HG03196 (cell line): ENCODE measurements around the gene ABCC12.
"Not testable (repeated sequence)": the region's sequence is repeated elsewhere in the genome, so short reads cannot be mapped to it uniquely, and the experiment has no call there.

Experiments used
- ATAC-seq: cut with Tn5 transposase; IDR thresholded peaks from one replicate; pipeline ENCODE4 v1.9.1; 2021; ENCODE audit not compliant: unreplicated experiment

ABCC12 gene

DNA sequence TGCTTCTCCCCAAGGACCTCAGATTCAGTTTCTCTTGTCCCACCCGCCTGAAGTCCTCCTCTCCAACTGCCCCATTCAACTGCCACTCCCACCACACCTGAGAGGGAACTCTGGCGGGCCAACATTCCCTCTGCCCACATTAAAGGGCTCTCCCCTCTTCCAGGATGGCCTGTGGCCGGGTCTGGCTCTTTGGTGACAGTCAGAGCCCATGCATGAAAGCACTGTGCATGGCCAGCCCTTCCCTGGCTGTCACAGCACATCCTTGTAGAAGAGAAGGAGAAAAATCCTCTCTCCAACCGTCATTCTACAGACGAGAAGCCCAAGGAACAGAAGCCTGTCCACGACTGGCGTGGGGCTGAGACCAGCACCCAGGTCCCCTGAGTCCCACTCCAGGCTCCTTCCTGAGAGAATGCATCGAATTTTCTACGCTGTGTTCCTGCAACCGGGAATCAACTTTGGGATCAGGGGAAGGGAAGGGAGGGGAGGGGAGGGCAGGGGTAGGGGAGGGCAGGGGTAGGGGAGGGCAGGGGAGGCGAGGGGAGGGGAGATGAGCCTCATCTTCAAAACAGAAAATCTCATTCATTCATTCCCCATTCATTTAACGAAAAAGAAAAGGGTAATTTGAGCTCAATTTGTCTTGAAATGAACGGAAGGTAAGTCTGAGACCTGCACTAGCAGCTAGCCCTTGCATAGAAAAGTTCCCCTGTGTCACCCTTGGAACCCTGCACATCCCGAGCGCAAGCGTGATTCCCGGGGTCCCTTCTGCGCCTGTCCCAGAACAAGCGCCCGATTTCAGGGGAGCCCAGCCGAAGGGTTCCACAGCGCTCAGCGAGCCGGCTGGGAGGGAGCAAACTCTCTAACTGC, at the start of gene ABCC12:
TSS of gene ABCC12 (minus strand) at position 68 of the 864 bp plus-strand sequence. CDS start 9,569 bp downstream, outside the sequence.
- no peak for ATAC-seq

- no peak for ATAC-seq
Observed at GRCh38 chr16:48204825-48205151, 49.0 kb upstream of the ABCC12 start.

DNA sequence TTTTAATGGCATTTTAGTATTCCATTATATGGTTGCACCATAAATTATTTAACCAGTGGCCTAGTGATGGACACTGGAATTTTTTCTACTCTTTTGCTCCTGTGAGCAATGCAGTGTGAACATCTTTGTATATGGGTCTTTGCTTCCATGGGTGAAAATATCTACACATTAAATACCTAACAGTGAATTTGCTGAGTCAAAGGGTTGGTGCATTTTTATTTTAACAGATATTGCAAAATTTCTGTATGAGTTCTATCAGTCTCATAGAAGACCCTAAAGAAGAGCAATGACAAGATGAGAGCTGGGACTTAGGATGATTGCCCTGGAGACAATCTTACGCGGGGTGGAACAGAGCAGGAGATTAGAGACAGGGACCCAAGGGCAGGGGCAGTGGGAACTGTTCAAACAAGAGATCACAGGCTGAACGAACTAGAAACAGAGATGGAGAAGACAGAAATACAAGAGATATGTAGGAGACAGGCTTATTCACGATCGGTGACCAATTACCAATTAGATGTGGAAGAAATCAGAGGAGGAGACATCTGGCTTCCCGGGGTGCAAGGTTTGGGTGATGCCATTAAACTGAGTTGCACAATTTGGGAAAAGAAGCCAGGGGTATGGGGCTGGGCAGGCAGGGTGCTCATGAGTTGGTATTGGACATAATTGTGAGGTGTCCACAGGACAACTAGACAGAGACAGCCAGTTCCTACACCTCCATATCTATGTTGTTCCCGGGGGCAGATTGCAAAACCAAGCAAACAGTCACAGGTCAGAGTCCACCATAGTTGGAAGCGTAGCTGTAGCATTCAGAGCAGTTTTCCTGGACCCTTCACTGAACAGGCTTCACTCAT, 48.4 kb upstream of the ABCC12 start:
- no peak for ATAC-seq

DNA sequence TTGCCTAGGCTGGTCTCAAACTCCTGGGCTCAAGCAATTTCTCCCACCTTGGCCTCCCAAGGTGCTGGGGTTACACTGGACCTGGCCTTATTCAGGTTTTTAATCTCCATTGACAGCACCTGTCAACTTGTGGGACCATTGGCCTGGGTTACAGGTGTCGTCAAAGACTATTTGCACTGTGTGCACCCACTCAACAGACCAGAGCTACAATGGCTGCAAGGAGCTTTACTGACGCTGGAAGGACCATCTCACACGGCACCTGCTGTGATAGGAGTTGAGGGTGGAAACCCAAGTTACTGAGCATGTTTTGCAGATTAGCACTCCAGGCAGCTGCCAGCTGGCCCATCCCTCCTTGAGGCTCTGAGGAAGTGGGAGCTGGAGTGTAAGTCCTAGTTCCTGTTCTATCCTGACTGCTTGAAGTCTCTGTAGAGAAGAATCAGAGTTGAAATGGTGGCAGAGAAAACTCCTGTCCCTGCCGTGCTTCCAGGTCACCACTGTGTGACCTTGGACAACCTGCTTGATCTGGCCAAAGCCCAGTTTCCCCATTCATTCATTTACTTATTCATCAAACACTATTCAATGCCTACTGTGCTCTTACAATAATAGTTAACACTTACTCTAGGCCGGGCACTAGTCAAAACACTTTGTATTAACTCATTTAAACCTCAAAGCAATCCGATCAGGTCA, 45.9 kb upstream of the ABCC12 start:
- ATAC-seq: no peak

DNA sequence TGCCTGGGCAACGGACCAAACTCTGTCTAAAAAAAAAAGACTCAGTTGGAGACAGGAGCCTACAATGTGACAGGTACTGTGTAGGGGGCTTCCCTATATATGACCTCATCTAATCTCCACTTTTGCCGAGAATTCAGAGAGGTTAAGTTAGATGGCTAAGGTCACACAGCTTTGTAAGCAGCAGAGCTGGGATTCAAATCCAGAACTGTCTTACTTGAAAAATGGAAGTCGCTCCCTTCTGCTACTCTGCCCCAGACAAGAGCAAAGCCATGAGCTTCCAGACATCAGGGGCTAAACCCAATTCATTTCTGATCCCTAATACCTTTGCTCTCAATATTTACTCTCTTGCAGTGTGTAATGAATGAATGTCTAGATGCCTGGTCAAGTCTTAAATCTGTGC, 41.5 kb upstream of the ABCC12 start:
- no peak for ATAC-seq

GRCh38 chr16:48194828-48195556, 39.2 kb upstream of the ABCC12 start:
- no peak for ATAC-seq

GRCh38 chr16:48193846-48194245, 38.1 kb upstream of the ABCC12 start:
- no peak for ATAC-seq

DNA sequence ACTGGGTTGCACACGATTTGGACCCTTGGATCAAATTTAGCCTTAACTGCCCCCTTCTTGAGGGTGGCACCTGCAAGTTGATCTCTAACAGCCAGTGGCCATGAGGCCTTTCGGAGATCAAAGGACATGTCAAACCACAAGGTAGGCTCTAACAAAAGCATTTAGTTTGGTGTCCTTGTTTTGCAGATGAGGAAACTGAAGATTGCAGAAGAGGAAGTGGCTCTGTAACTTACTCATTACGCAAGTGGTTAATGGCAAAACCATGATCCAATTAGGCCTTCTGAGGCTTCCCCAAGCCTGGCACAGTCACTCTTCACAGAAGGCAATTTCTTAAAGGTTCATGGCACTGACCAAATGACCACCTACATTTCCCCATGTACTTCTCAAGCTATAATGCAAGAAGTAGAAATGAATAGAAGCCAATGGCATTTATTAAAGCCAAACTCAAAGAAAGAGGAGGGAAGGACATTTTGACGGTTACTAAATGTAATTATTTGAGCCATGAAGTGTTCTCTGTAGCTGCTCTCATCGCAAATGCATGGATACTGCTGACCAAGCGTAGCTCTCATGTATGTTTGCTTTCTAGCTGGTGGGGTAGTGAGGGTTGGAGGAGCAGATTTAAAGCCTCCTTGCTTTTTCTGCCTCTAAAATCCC, 32.8 kb upstream of the ABCC12 start:
- ATAC-seq: peak; percentile 92

DNA sequence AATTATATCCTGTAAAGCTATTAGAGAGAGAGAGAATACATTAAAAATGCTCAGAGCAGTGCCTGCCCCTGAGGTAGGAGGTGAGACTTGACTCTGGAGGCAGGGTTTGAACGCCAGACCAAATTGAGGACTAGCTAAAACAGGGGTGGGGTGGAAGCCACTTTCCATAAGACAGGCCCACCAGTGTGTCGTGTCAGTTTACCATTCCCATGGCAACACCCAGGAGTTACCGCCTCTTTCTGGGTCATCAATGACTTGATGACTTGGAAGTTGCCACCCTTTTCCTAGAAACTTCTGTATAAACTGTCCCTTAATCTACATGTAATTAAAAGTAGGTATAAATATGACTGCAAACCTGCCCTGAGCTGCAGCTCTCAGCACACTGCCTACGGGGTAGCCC, 32.0 kb upstream of the ABCC12 start:
- no peak for ATAC-seq

DNA sequence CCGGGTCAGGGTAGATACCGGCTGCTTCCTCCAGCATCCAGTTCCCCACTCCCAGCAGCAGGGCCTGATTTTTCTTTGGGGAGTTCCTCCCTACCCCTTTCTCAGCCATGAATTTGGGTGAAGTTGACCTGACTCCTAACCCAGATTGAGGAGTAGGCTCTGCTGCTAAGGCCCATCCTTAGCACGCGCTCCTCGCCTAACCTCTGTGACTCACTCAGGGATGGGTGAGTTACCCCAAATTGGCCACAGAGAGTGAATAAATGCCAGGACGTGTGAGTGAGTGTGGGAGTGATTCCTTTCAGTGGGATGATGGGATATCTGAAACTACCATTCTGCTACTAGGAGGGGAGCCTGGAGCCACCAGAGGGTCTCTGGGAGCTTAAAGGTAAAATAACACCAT, 28.9 kb upstream of the ABCC12 start:
- no peak for ATAC-seq

DNA sequence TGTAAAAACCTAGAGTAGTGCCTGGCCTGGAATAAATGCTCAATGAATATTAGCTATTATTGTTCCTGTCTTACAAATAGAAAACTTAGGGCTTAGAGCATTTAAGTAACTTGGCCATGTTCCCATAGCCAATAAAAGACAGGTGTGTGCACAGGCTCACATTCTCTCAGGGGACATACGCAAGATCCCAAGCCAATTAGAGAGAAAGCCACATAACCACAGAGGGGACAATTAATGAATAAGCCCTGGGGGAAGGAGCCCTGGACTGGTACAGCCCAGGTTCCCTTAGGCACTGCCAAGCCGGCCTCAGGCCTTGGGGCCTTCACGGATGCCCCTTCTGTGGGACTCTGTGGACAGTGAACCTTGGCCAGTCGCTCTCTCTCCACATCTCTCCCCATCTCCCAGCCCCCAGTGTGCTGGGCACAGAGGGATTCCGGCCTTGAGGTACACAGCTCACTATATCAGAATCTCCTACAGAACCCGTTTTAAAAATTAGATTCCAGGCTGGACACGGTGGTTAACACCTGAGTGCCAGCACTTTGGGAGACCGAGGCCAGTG, 27.3 kb upstream of the ABCC12 start:
- ATAC-seq: no peak

GRCh38 chr16:48181746-48182520, 26.1 kb upstream of the ABCC12 start:
- not testable (repeated sequence) for ATAC-seq

- no peak for ATAC-seq
Observed at GRCh38 chr16:48180868-48181480, 25.2 kb upstream of the ABCC12 start.

DNA sequence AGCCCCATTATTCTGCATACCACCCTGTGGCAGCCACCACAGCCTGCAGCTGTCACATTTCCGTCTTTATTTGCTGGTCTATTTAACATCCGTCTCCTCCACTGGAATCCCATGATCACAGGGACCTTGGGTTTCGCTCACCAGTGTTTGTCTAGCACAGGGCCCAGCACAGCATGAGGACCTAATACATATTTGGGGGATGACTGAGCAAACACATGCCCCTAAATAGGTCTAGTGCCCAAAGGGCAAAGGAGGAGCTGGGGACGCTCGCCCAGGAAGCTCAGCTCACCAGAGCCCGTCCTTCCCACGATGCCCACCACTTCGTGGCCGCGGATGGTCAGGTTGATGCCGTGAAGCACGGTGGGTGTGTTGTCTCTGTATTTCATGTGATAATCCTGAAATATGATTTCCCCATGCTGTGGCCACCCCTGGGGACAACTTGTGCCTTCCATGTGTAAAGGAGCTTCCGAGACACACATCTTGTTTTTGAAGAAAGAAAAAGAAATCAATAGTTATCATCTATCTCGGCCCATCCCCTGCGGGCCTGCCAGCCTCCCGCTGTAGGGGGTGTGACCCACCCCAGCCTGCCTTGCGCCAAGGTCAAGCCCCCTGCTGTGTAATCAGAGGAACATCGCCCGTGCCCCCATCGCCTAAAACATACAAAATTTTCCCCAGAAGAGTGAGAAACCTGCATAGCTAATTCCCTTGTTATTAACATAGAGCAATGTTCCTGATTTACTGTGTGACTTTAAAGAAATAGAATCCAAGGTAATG, 21.0 kb upstream of the ABCC12 start:
- ATAC-seq: no peak

- no peak for ATAC-seq
Observed at GRCh38 chr16:48173889-48174288, 18.1 kb upstream of the ABCC12 start.

GRCh38 chr16:48172682-48173081, 16.9 kb upstream of the ABCC12 start:
- no peak for ATAC-seq

DNA sequence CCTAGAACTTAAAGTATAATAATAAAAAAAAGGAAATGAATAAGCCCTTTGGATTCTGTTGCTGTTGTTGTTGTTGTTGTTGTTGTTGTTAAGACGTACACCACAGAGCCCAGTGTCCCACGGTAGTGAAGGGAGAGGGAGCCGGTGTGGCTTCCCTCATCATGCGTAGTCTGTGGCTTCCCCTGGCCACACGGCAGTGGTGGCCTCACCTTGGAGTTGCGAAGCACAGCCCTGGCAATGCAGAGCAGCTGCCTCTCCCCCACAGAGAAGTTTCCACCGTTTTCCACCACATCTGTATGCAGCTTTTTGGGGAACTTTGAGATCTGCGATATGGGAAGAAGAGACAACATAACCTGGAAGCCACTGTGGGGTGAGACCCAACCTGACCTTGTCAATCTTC, 14.1 kb upstream of the ABCC12 start:
- ATAC-seq: no peak

DNA sequence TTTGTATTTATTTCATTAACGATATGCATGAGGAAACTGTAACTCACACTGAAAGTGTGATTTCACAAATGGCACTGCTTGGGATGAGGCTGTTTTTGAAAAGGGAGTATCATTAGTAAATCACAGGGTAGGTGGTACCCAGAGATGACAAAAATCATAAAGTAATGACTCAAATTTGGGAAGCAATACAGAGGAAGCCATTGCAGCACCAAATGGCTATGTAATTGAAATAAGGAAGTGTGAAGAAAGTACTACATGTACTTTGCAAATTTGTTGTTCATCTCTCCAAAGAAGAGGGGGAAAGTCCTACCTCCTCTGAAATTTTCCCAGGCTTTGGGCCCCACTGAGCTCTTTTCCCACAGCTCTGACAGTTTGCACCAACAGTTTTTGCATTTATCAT, 12.3 kb upstream of the ABCC12 start:
- ATAC-seq: no peak
